GM12878 (cell line): Measurements from ENCODE around the gene DNAH17. TPM values are rescaled to one million over a fixed set of nuclear protein-coding genes. Genes with fewer than 3 reads are reported as not detected.
A peak's percentile ranks its signal among the peaks of the same experiment; 100 is the strongest.

Experiments used
- ATAC-seq: fragments of 200-7000 bp; cut with Tn5 transposase; 3 replicates; pipeline ENCODE4 v1.9.1; 2020; ENCODE audit warnings: mild to moderate bottlenecking, moderate library complexity
- BruUV-seq: library from RNA; stranded (reverse); fragments of 400-500 nt; replicated peaks from 2 replicates; lab custom pipeline; 2021; lab: Mats Ljungman, UMichigan
- CTCF ChIA-PET: fragments of 300-600 bp; sonication (Branson Sonifier 250); formaldehyde crosslinking; extraction: SDS; loops from one replicate; lab custom pipeline; 2021; ENCODE audit warnings: inconsistent platforms; lab: Yijun Ruan, JAX
- POLR2A ChIA-PET: fragments of 350-600 bp; formaldehyde crosslinking; extraction: SDS; loops from one replicate; lab custom pipeline; 2021; ENCODE audit warnings: inconsistent platforms; lab: Charles Lee
- RAD21 ChIA-PET: fragments of 300-600 bp; sonication (Branson Sonifier 250); formaldehyde crosslinking; loops from one replicate; lab custom pipeline; 2023; ENCODE audit warnings: antibody characterized with exemption; ENCODE audit not compliant: unreplicated experiment; lab: Charles Lee
- SMC1A ChIA-PET: fragments of 300-600 bp; sonication (Branson Sonifier 250); formaldehyde crosslinking; loops from one replicate; lab custom pipeline; 2023; ENCODE audit not compliant: unreplicated experiment, uncharacterized antibody; lab: Charles Lee
- DNase-seq: peaks from one replicate; pipeline ENCODE4 v3.0.0-alpha.2; 2011; ENCODE audit warnings: low read depth, low spot score
- FAIRE-seq: peaks from 3 replicates; lab custom pipeline; 2011; peaks lifted over from hg19 to GRCh38; lab: Jason Lieb, UNC
- H2AFZ ChIP-seq: 2 replicates; pipeline ENCODE4 v1.6.0; 2011; ENCODE audit warnings: low read depth, low read length, control low read depth; ENCODE audit not compliant: control insufficient read depth
- H3K27ac ChIP-seq: 2 replicates; pipeline ENCODE4 v1.5.1; 2011; ENCODE audit warnings: control low read depth; ENCODE audit not compliant: control insufficient read depth, insufficient read depth
- H3K27me3 ChIP-seq, 2 experiments: replicated peaks in 1 of 2; 2 replicates each; pipeline versions ENCODE4 v1.6.0 to v1.6.1; 2011; ENCODE audit warnings: low read length in 1 of 2; ENCODE audit not compliant: control insufficient read depth in 2 of 2, insufficient read depth in 2 of 2
- H3K36me3 ChIP-seq, 2 experiments: 2 replicates each; pipeline ENCODE4 v1.5.1; 2011; ENCODE audit warnings: low read length in 1 of 2; ENCODE audit not compliant: control insufficient read depth in 2 of 2, insufficient read depth in 2 of 2
- H3K4me1 ChIP-seq: 2 replicates; pipeline ENCODE4 v1.6.1; 2011; ENCODE audit warnings: mild to moderate bottlenecking, low read length, moderate library complexity, mixed read lengths; ENCODE audit not compliant: control insufficient read depth, insufficient read depth
- H3K4me2 ChIP-seq: 2 replicates; pipeline ENCODE4 v1.6.0; 2011; ENCODE audit warnings: control low read depth; ENCODE audit not compliant: control insufficient read depth, insufficient read depth
- H3K4me3 ChIP-seq: fragments of 200-600 bp; sonication (generic); 2 replicates; pipeline ENCODE4 v1.5.1; 2016
- H3K79me2 ChIP-seq: 2 replicates; pipeline ENCODE4 v1.6.0; 2011; ENCODE audit warnings: low read length; ENCODE audit not compliant: control insufficient read depth, insufficient read depth
- H3K9ac ChIP-seq: 2 replicates; pipeline ENCODE4 v1.8.0; 2011; ENCODE audit warnings: low read length, control low read depth, mixed read lengths; ENCODE audit not compliant: control insufficient read depth, insufficient read depth
- H3K9me3 ChIP-seq: replicated peaks from 3 replicates; pipeline ENCODE4 v1.5.1; 2011; ENCODE audit warnings: mild to moderate bottlenecking, low read length; ENCODE audit not compliant: control insufficient read depth, insufficient read depth
- H4K20me1 ChIP-seq: 2 replicates; pipeline ENCODE4 v1.6.0; 2011; ENCODE audit not compliant: control insufficient read depth, insufficient read depth
- BCLAF1 ChIP-seq: fragments of 450-650 bp; IDR thresholded peaks from 2 replicates; pipeline ENCODE4 v1.6.1; 2017; ENCODE audit warnings: antibody characterized with exemption, mild to moderate bottlenecking, moderate library complexity
- CTCF ChIP-seq, 3 experiments: IDR thresholded peaks in 2 of 3; conservative IDR thresholded peaks in 1 of 3; 2 replicates each; pipeline ENCODE4 v1.5.1; 2011; ENCODE audit warnings: low read depth in 3 of 3, low read length in 3 of 3, mild to moderate bottlenecking in 3 of 3, control low read depth in 2 of 3, moderate library complexity in 2 of 3, inconsistent platforms in 1 of 3, mixed read lengths in 1 of 3; ENCODE audit not compliant: control insufficient read depth in 2 of 3, insufficient read depth in 1 of 3; ENCODE audit errors: extremely low read depth in 1 of 3
- MTA2 ChIP-seq: fragments of 450-650 bp; IDR thresholded peaks from 2 replicates; pipeline ENCODE4 v1.6.1; 2016; ENCODE audit warnings: low read depth, mild to moderate bottlenecking, moderate library complexity
- STAT1 ChIP-seq: fragments of 450-650 bp; conservative IDR thresholded peaks from 2 replicates; pipeline ENCODE4 v1.6.1; 2014; ENCODE audit warnings: antibody characterized with exemption, mild to moderate bottlenecking
- WGBS: methylation state at CpG from one replicate; pipeline ENCODE4 v1.1.6; 2016; ENCODE audit warnings: low lambda C conversion rate; ENCODE audit not compliant: insufficient replicate concordance, insufficient coverage; ENCODE audit errors: missing lambda C conversion rate; 5-methylcytosine and 5-hydroxymethylcytosine counted together
- in situ Hi-C: fragments of 300-500 bp; cut with MboI; formaldehyde crosslinking; loops from 9 replicates; pipeline ENCODE4 v1.14.3; 2018; ENCODE audit warnings: mixed read lengths
- intact Hi-C: fragments of 100-400 bp; cut with micrococcal nuclease; formaldehyde crosslinking; loops from one replicate; pipeline ENCODE4 v1.14.2; 2022; ENCODE audit not compliant: unreplicated experiment
- polyA plus RNA-seq, 11 experiments: library from polyadenylated mRNA; depleted of rRNA in 4 of 11; unstranded in 6 of 11; stranded (reverse) in 5 of 11; fragments of >200 nt; fragmentation: Nextera tagmentation in 4 of 11; fragmentation: Illumina TruSeq in 1 of 11; extraction: Ambion mirVana in 4 of 11; extraction: Trizol in 1 of 11; gene quantifications; 1 replicate in 1 of 11; 2 replicates in 10 of 11; pipeline versions ENCODE4 v1.2.1 to v1.2.3, GENCODE V29; 2011 to 2016; ENCODE audit warnings: inconsistent platforms in 2 of 11, missing spikeins in 2 of 11, low read depth in 1 of 11
- total RNA-seq, 4 experiments: library from RNA; depleted of rRNA in 3 of 4; stranded (reverse); fragments of >200 nt in 3 of 4; fragmentation: Illumina TruSeq in 1 of 4; extraction: Trizol in 1 of 4; gene quantifications; 2 replicates each; pipeline versions ENCODE4 v1.2.1 to v1.2.3, GENCODE V29; 2013 to 2021

The DNAH17 gene
- total and polyA plus RNA-seq, 10 of the 15 experiments (the other 5 are each of a cell fraction or from before 2014, with no cell fraction given) = 0.16 to 2.9 (median 0.56) TPM

- H3K79me2 ChIP-seq = no peaks in the 10 kb centered on the region
- H3K9ac ChIP-seq = no peak overlapping the region
- H4K20me1 ChIP-seq = no peaks in the 10 kb centered on the region
- H2AFZ ChIP-seq = no peak overlapping the region
- no peak for ATAC-seq
- intact Hi-C loops = no loop called here
- H3K27ac ChIP-seq = no peak overlapping the region
- no TSS peak for BruUV-seq
- WGBS = 44% methylated on average over 12 of the region's 12 CpGs
- CTCF ChIA-PET = interaction anchor here (0.9 kb wide), 1 partner anchor 78 kb away, joined by 4 read pairs; no protein-coding TSS in a partner anchor
- FAIRE-seq = no peak
- no peaks in the 10 kb centered on the region; a peak in 2 of 4 replicates for H3K27me3 ChIP-seq
- H3K4me1 ChIP-seq = no peaks in the 10 kb centered on the region
- in situ Hi-C loops = no loop called here
- no peaks in the 10 kb centered on the region for H3K9me3 ChIP-seq
- no peak overlapping the region for H3K4me3 ChIP-seq
- no peak overlapping the region for H3K4me2 ChIP-seq
- no peaks in the 10 kb centered on the region for H3K36me3 ChIP-seq
- SMC1A ChIA-PET = no interaction called here
- RAD21 ChIA-PET = no interaction called here
- POLR2A ChIA-PET = no interaction called here
- no peak for DNase-seq
- no peak for TF ChIP-seq BCLAF1
- no peak for TF ChIP-seq MTA2
These were observed 1.9 kb downstream of the DNAH17 start for GRCh38 chr17:78575340-78575739.

GRCh38 chr17:78573955-78574354, 3.2 kb downstream of the DNAH17 start:
- BruUV-seq = no TSS peak

More at GRCh38 chr17:78573955-78574354, 3.2 kb downstream of the DNAH17 start:
- in situ Hi-C loops (no loop called here), intact Hi-C loops (no loop called here)
- Histone ChIP-seq H3K27me3 (no peaks in the 10 kb centered on the region; a peak in 2 of 4 replicates), H3K4me2 (no peak overlapping the region), H3K36me3 (no peaks in the 10 kb centered on the region), H3K79me2 (no peaks in the 10 kb centered on the region), H3K27ac (no peak overlapping the region), H3K9me3 (no peaks in the 10 kb centered on the region), H3K9ac (no peak overlapping the region), H2AFZ (no peak overlapping the region), H3K4me1 (no peaks in the 10 kb centered on the region), H3K4me3 (no peak overlapping the region), H4K20me1 (no peaks in the 10 kb centered on the region)
- TF ChIP-seq CTCF (IDR thresholded peaks at IDR 0.05 in 2 of 3, conservative IDR thresholded peaks at IDR 0.05 in 1 of 3; ENCODE audit: control insufficient read depth in 2 of 3, extremely low read depth in 1 of 3, insufficient read depth in 1 of 3, low read depth in 3 of 3, low read length in 3 of 3) (peak in 2 of 3 experiments; percentile 7 to 12; a peak in 2 of 6 replicates), STAT1 (no peak)
- ChIA-PET RAD21 (no interaction called here), CTCF (no interaction called here), SMC1A (no interaction called here), POLR2A (no interaction called here)
- peak; percentile 37; the same call in 2 of the 3 replicates for ATAC-seq
- no peak for FAIRE-seq
- 38% methylated on average over 8 of the region's 8 CpGs for WGBS
- no peak for DNase-seq
